ENCODE measurements around the gene LGALS4. TPM values are rescaled to one million over a fixed set of nuclear protein-coding genes. Genes with fewer than 3 reads are reported as not detected.
"Not testable (repeated sequence)": the region's sequence is repeated elsewhere in the genome, so short reads cannot be mapped to it uniquely, and the experiment has no call there.

The LGALS4 gene
- total and polyA plus RNA-seq, 2 experiments from 2014 or later: 0.87 TPM; not detected in 1

- TF ChIP-seq ZNF462 (CRISPR knock-in tag; IDR thresholded peaks at IDR 0.05) (no peak), EZH2phosphoT487 (IDR thresholded peaks at IDR 0.05; ENCODE audit: unreplicated experiment) (no peak), EZH2 (IDR thresholded peaks at IDR 0.05; ENCODE audit: low read depth, unreplicated experiment) (no peak), ZNF331 (CRISPR knock-in tag; IDR thresholded peaks at IDR 0.05; ENCODE audit: low read depth) (no peak), POLR2AphosphoS5 (IDR thresholded peaks at IDR 0.05; ENCODE audit: low read depth) (no peak), STAT1 (IDR thresholded peaks at IDR 0.05; ENCODE audit: unreplicated experiment) (no peak), CTCF (conservative IDR thresholded peaks at IDR 0.05; ENCODE audit: low read depth in 2 of 2) (no peak)
Observed at GRCh38 chr19:38799104-38799503, 13.6 kb downstream of the LGALS4 start (continued).

- peaks cover 13% of the 10 kb centered on the region; the same call in 1 of the 2 replicates for H3K9me2 ChIP-seq (ENCODE audit: insufficient read depth)
Observed at GRCh38 chr19:38797781-38798180, 15.0 kb downstream of the LGALS4 start.

More at GRCh38 chr19:38797781-38798180, 15.0 kb downstream of the LGALS4 start:
- not testable (repeated sequence) for H3K4me2 ChIP-seq; H3K27me3 ChIP-seq (ENCODE audit: insufficient read depth); H3K27me3 Mint-ChIP-seq (ENCODE audit: insufficient read depth, low read depth, poor library complexity); H2AFZ ChIP-seq; H3K36me3 ChIP-seq (ENCODE audit: insufficient read depth); H3K27ac ChIP-seq (ENCODE audit: low read depth); H3K4me3 Mint-ChIP-seq; H4K20me1 ChIP-seq (replicated peaks; ENCODE audit: insufficient read depth); ATAC-seq; H3K36me3 Mint-ChIP-seq (ENCODE audit: low read depth); H3K27ac Mint-ChIP-seq; H3K4me1 Mint-ChIP-seq; DNase-seq (ENCODE audit: low spot score); H3K4me3 ChIP-seq; H3F3A ChIP-seq (replicated peaks; ENCODE audit: low read depth); H3K4me1 ChIP-seq (ENCODE audit: insufficient read depth); H3K79me2 ChIP-seq (replicated peaks; ENCODE audit: insufficient read depth)
- H3K9me3 Mint-ChIP-seq: peaks cover 11% of the 10 kb centered on the region

Measured in GM23338 (cell line).